ENCODE data around the gene PPIF. TPM values are rescaled to one million over a fixed set of nuclear protein-coding genes. Genes with fewer than 3 reads are reported as not detected.

Gene PPIF
- total and polyA plus RNA-seq, 2 donors (not counting 3 experiments of a cell fraction or from before 2014, with no cell fraction given) = 50.7 to 51.2 TPM

DNA sequence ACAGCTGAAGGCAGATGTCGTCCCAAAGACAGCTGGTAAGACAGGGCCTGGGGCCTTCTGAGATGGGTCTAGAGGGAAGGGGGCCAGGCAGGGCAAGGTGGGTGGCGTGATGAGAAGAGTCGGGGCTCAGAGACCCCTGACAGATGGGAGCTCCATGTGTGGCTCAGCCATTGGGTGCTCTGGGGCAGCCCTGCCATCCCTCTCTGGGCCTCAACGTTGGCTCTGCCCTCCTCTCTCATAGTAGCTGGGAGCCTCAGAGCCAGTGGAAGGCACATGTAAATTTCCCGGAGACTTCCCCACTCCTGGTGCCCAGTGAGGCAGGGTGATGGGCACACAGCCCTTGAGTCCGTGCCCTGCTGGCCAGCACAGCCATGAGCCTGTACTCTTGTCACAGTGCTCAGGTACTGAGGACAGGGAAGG lies 1.8 kb downstream of the PPIF start:
- Histone ChIP-seq H3K4me1 (ENCODE audit: control insufficient read depth, extremely low read depth, insufficient read depth, low read length) (peaks cover 11% of the 10 kb centered on the region), H2AFZ (ENCODE audit: low read depth, low read length) (no peak overlapping the region), H3K79me2 (ENCODE audit: control insufficient read depth, insufficient read depth, low read length) (peaks cover 20% of the 10 kb centered on the region), H3K27me3 (ENCODE audit: control insufficient read depth in 2 of 2, insufficient read depth in 2 of 2, low read length in 2 of 2) (no peaks in the 10 kb centered on the region), H3K9me3 (replicated peaks; ENCODE audit: control insufficient read depth, insufficient read depth, low read length) (no peaks in the 10 kb centered on the region), H3K9me1 (replicated peaks; ENCODE audit: control insufficient read depth, extremely low read depth, insufficient read depth, low read length) (no peaks in the 10 kb centered on the region), H3K9ac (replicated peaks; ENCODE audit: extremely low read depth, insufficient read depth, low read length) (no peak overlapping the region), H4K20me1 (replicated peaks; ENCODE audit: control insufficient read depth, extremely low read depth, insufficient read depth, low read length) (no peaks in the 10 kb centered on the region), H3K4me3 (replicated peaks in 1 of 3; ENCODE audit: insufficient read depth in 1 of 3, low read depth in 1 of 3, low read length in 3 of 3) (no peak overlapping the region), H3K27ac (ENCODE audit: insufficient read depth, low read depth, low read length) (no peak overlapping the region), H3K36me3 (ENCODE audit: control insufficient read depth in 2 of 2, extremely low read depth in 1 of 2, insufficient read depth in 2 of 2, low read length in 2 of 2) (peaks cover 7 to 30% of the 10 kb centered on the region in 2 experiments), H3K4me2 (ENCODE audit: insufficient read depth, low read length) (peak overlapping the region; percentile 85)
- dilution Hi-C loops (cut with MboI; ENCODE audit: extremely low pct_ligation_motif_present, low sequenced_read_pairs) = no loop called here
- POLR2A ChIA-PET = no interaction called here
- intact Hi-C loops (cut with micrococcal nuclease) = loop anchor here (5.0 to 10.0 kb wide), 4 partner anchors 53 to 594 kb away; no protein-coding TSS in a partner anchor
- DNase-seq (ENCODE audit: low read depth, low spot score) (no peak), FAIRE-seq (no peak)
- CTCF ChIA-PET = interaction anchor here (0.9 kb wide), 1 partner anchor 27 kb away, joined by 3 read pairs; no protein-coding TSS in a partner anchor
- BruUV-seq (replicated peaks) = no TSS peak
- TF ChIP-seq JUN (IDR thresholded peaks at IDR 0.05; ENCODE audit: borderline replicate concordance, insufficient read depth, insufficient read length, low read depth) (no peak), FOS (IDR thresholded peaks at IDR 0.05; ENCODE audit: borderline replicate concordance, insufficient read depth, low read length) (no peak), MYC (IDR thresholded peaks at IDR 0.05; ENCODE audit: low read depth, low read length) (no peak), GATA2 (IDR thresholded peaks at IDR 0.05; ENCODE audit: insufficient read depth, insufficient read length, low read depth, low read length) (no peak), EZH2 (IDR thresholded peaks at IDR 0.05; ENCODE audit: borderline replicate concordance, low read depth, low read length, severe bottlenecking) (no peak), POLR2AphosphoS5 (IDR thresholded peaks at IDR 0.05; ENCODE audit: insufficient read depth, low read depth, low read length) (no peak), POLR2A (IDR thresholded peaks at IDR 0.05; ENCODE audit: low read depth, low read length) (no peak)
- TF ChIP-seq, protein P1, sequence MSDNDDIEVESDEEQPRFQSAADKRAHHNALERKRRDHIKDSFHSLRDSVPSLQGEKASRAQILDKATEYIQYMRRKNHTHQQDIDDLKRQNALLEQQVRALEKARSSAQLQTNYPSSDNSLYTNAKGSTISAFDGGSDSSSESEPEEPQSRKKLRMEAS (IDR thresholded peaks at IDR 0.05; ENCODE audit: insufficient read depth, insufficient read length) = no peak
- TF ChIP-seq, protein P2, sequence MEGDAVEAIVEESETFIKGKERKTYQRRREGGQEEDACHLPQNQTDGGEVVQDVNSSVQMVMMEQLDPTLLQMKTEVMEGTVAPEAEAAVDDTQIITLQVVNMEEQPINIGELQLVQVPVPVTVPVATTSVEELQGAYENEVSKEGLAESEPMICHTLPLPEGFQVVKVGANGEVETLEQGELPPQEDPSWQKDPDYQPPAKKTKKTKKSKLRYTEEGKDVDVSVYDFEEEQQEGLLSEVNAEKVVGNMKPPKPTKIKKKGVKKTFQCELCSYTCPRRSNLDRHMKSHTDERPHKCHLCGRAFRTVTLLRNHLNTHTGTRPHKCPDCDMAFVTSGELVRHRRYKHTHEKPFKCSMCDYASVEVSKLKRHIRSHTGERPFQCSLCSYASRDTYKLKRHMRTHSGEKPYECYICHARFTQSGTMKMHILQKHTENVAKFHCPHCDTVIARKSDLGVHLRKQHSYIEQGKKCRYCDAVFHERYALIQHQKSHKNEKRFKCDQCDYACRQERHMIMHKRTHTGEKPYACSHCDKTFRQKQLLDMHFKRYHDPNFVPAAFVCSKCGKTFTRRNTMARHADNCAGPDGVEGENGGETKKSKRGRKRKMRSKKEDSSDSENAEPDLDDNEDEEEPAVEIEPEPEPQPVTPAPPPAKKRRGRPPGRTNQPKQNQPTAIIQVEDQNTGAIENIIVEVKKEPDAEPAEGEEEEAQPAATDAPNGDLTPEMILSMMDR (IDR thresholded peaks at IDR 0.05; ENCODE audit: extremely low read depth in 1 of 2, insufficient read depth in 1 of 2, low read depth in 1 of 2, low read length in 2 of 2) = no peak
